IMR-90 (cell line): Measurements from ENCODE around the gene ATP8B4. TPM values are rescaled to one million over a fixed set of nuclear protein-coding genes. Genes with fewer than 3 reads are reported as not detected.

Experiments
- ATAC-seq: fragments of 200-7000 bp; cut with Tn5 transposase; 2 replicates; pipeline ENCODE4 v1.9.1; 2020; ENCODE audit warnings: low read depth, mild to moderate bottlenecking, moderate library complexity
- BruUV-seq: library from RNA; stranded (reverse); fragments of 400-500 nt; replicated peaks from 2 replicates; lab custom pipeline; 2021; lab: Mats Ljungman, UMichigan
- CTCF ChIA-PET: fragments of 300-600 bp; formaldehyde crosslinking; extraction: SDS; loops from one replicate; lab custom pipeline; 2021; ENCODE audit warnings: antibody characterized with exemption; lab: Yijun Ruan, JAX
- POLR2A ChIA-PET: fragments of 300-600 bp; sonication (Branson Sonifier 250); formaldehyde crosslinking; loops from one replicate; lab custom pipeline; 2022; ENCODE audit warnings: antibody characterized with exemption; ENCODE audit not compliant: unreplicated experiment; lab: Charles Lee
- DNase-seq: peaks from one replicate; pipeline ENCODE4 v3.0.0; 2013
- H2AFZ ChIP-seq: replicated peaks from 2 replicates; pipeline ENCODE3; 2013; ENCODE audit warnings: low read length, mild to moderate bottlenecking; ENCODE audit not compliant: poor library complexity
- H2AK5ac ChIP-seq: 2 replicates; pipeline ENCODE4 v1.6.1; 2013; ENCODE audit warnings: low read depth, low read length, inconsistent platforms
- H2AK9ac ChIP-seq: replicated peaks from 2 replicates; pipeline ENCODE3; 2013; ENCODE audit warnings: mild to moderate bottlenecking, low read depth, low read length, moderate library complexity; ENCODE audit not compliant: poor library complexity
- H2BK120ac ChIP-seq: 2 replicates; pipeline ENCODE4 v1.6.1; 2013; ENCODE audit warnings: low read depth, low read length, inconsistent platforms
- H2BK15ac ChIP-seq: 3 replicates; pipeline ENCODE4 v1.6.1; 2013; ENCODE audit warnings: low read depth, low read length, inconsistent platforms
- H2BK20ac ChIP-seq: 2 replicates; pipeline ENCODE4 v1.6.1; 2013; ENCODE audit warnings: low read depth, mild to moderate bottlenecking, inconsistent platforms, low read length, moderate library complexity
- H2BK5ac ChIP-seq: 2 replicates; pipeline ENCODE4 v1.6.1; 2013; ENCODE audit warnings: mild to moderate bottlenecking, low read depth, low read length, inconsistent platforms; ENCODE audit not compliant: poor library complexity, severe bottlenecking
- H3K14ac ChIP-seq: replicated peaks from 2 replicates; pipeline ENCODE4 v1.6.1; 2013; ENCODE audit warnings: low read depth, low read length, inconsistent platforms
- H3K18ac ChIP-seq: 2 replicates; pipeline ENCODE4 v1.6.1; 2013; ENCODE audit warnings: low read depth, low read length, control low read depth
- H3K23ac ChIP-seq: 2 replicates; pipeline ENCODE4 v1.6.1; 2013; ENCODE audit warnings: low read depth, low read length, inconsistent platforms
- H3K27ac ChIP-seq: 2 replicates; pipeline ENCODE4 v1.5.1; 2013; ENCODE audit warnings: mild to moderate bottlenecking, control low read depth, low read length; ENCODE audit not compliant: insufficient read depth
- H3K27me3 ChIP-seq: 2 replicates; pipeline ENCODE4 v1.6.1; 2013; ENCODE audit warnings: low read length; ENCODE audit not compliant: control insufficient read depth, insufficient read depth
- H3K36me3 ChIP-seq: 2 replicates; pipeline ENCODE4 v1.6.1; 2013; ENCODE audit warnings: low read length, mixed read lengths; ENCODE audit not compliant: control insufficient read depth, insufficient read depth
- H3K4ac ChIP-seq: 2 replicates; pipeline ENCODE4 v1.6.1; 2013; ENCODE audit warnings: low read depth, low read length, inconsistent platforms
- H3K4me1 ChIP-seq: 2 replicates; pipeline ENCODE4 v1.6.1; 2013; ENCODE audit warnings: low read length, mixed read lengths; ENCODE audit not compliant: control insufficient read depth, insufficient read depth
- H3K4me2 ChIP-seq: 2 replicates; pipeline ENCODE4 v1.6.1; 2013; ENCODE audit warnings: low read depth, mild to moderate bottlenecking, control low read depth, low read length, moderate library complexity
- H3K4me3 ChIP-seq: 2 replicates; pipeline ENCODE4 v1.5.1; 2013; ENCODE audit warnings: low read depth, mild to moderate bottlenecking, control low read depth, low read length, moderate library complexity; ENCODE audit not compliant: insufficient read depth
- H3K56ac ChIP-seq: 2 replicates; pipeline ENCODE4 v1.6.1; 2013; ENCODE audit warnings: low read length, inconsistent platforms; ENCODE audit not compliant: insufficient read depth; ENCODE audit errors: extremely low read depth
- H3K79me1 ChIP-seq, 2 experiments: 2 replicates each; pipeline ENCODE4 v1.6.1; 2013; ENCODE audit warnings: low read length in 2 of 2, inconsistent platforms in 1 of 2, low read depth in 1 of 2
- H3K9ac ChIP-seq: 2 replicates; pipeline ENCODE4 v1.6.1; 2013; ENCODE audit warnings: low read depth, low read length, control low read depth
- H3K9me1 ChIP-seq: 2 replicates; pipeline ENCODE4 v1.6.1; 2013; ENCODE audit warnings: low read length, inconsistent platforms; ENCODE audit not compliant: insufficient read depth
- H3K9me3 ChIP-seq: 2 replicates; pipeline ENCODE4 v1.6.1; 2013; ENCODE audit warnings: low read length; ENCODE audit not compliant: control insufficient read depth, insufficient read depth
- H4K20me1 ChIP-seq: 2 replicates; pipeline ENCODE4 v1.6.1; 2013; ENCODE audit warnings: low read length, inconsistent platforms; ENCODE audit not compliant: insufficient read depth
- H4K5ac ChIP-seq: 2 replicates; pipeline ENCODE4 v1.6.1; 2013; ENCODE audit warnings: mild to moderate bottlenecking, low read depth, low read length, control low read depth
- H4K8ac ChIP-seq, 2 experiments: 2 replicates each; pipeline ENCODE4 v1.6.1; 2013; ENCODE audit warnings: low read depth in 2 of 2, low read length in 2 of 2, control low read depth in 1 of 2, inconsistent platforms in 1 of 2
- H4K91ac ChIP-seq: 2 replicates; pipeline ENCODE4 v1.6.1; 2013; ENCODE audit warnings: low read depth, low read length, inconsistent platforms; ENCODE audit not compliant: insufficient read depth
- ELK1 ChIP-seq: fragments of 150-350 bp; IDR thresholded peaks from 2 replicates; pipeline ENCODE4 v1.6.1; 2016; ENCODE audit warnings: low read depth, mild to moderate bottlenecking, low read length, moderate library complexity, borderline replicate concordance
- FOS ChIP-seq: fragments of 150-350 bp; IDR thresholded peaks from 2 replicates; pipeline ENCODE4 v1.6.1; 2016; ENCODE audit warnings: low read depth, low read length
- MAFK ChIP-seq: IDR thresholded peaks from 2 replicates; pipeline ENCODE4 v1.6.1; 2012; ENCODE audit warnings: low read depth, low read length, improper control_type of control experiment
- WGBS, 2 experiments: methylation state at CpG; one replicate each; pipeline versions ENCODE4 v1.1.5 to v1.1.7; 2013; ENCODE audit warnings: missing lambda C conversion rate in 2 of 2; ENCODE audit not compliant: insufficient read length in 1 of 2; ENCODE audit errors: extremely low coverage in 2 of 2; 5-methylcytosine and 5-hydroxymethylcytosine counted together
- dilution Hi-C: fragments of 300-500 bp; cut with HindIII; formaldehyde crosslinking; loops from one replicate; pipeline ENCODE4 v1.14.3; 2018; ENCODE audit warnings: low sequenced_read_pairs; ENCODE audit not compliant: unreplicated experiment
- in situ Hi-C: fragments of 300-500 bp; cut with MboI; formaldehyde crosslinking; loops from 3 replicates; pipeline ENCODE4 v1.14.3; 2019; ENCODE audit warnings: low sequenced_read_pairs, inconsistent platforms, mixed read lengths
- intact Hi-C: fragments of 100-400 bp; cut with micrococcal nuclease; formaldehyde crosslinking; loops from 2 replicates; pipeline ENCODE4 v1.10.0; 2022
- polyA plus RNA-seq, 3 experiments: library from polyadenylated mRNA; depleted of rRNA; stranded (reverse); fragments of >200 nt; gene quantifications; 2 replicates each; pipeline ENCODE4 v1.2.3, GENCODE V29; 2012; ENCODE audit warnings: low replicate concordance in 1 of 3
- total RNA-seq: library from RNA; depleted of rRNA; stranded (reverse); fragments of >200 nt; gene quantifications from 2 replicates; pipeline ENCODE4 v1.2.3, GENCODE V29; 2012

ATP8B4 gene
- total and polyA plus RNA-seq, 2 of the 4 experiments (the other 2 are of a cell fraction): 0.12 to 0.54 TPM

- H2AK9ac ChIP-seq: no peak overlapping the region
- no peaks in the 10 kb centered on the region for H3K79me1 ChIP-seq
- DNase-seq: no peak
- H3K36me3 ChIP-seq: no peaks in the 10 kb centered on the region
- 0 out of 2 replicates have a peak, but pooled peaks cover 3% of the 10 kb centered on the region for H3K9me1 ChIP-seq
- CTCF ChIA-PET: interaction anchor here (0.6 kb wide), 1 partner anchor 11 kb away, joined by 3 read pairs; no protein-coding TSS in a partner anchor
- no peak overlapping the region for H2AK5ac ChIP-seq
- no peak overlapping the region for H3K27ac ChIP-seq
- TF ChIP-seq MAFK: no peak
- no peak for TF ChIP-seq ELK1
- no peak for TF ChIP-seq FOS
- H3K9ac ChIP-seq: no peak overlapping the region
- no peaks in the 10 kb centered on the region for H3K27me3 ChIP-seq
- intact Hi-C loops (no loop called here), in situ Hi-C loops (no loop called here), dilution Hi-C loops (no loop called here)
- peak overlapping the region in 1 of 2 experiments; percentile 57; a peak in 3 of 4 replicates for H4K8ac ChIP-seq
- no peaks in the 10 kb centered on the region for H3K9me3 ChIP-seq
- peak overlapping the region; percentile 89 for H3K14ac ChIP-seq
- POLR2A ChIA-PET: no interaction called here
- BruUV-seq: no TSS peak
- H2BK15ac ChIP-seq: peak overlapping the region; percentile 56; the same call in 1 of the 3 replicates
- no peak overlapping the region for H2BK5ac ChIP-seq
- ATAC-seq: no peak
- H4K5ac ChIP-seq: no peak overlapping the region
- H4K20me1 ChIP-seq: no peaks in the 10 kb centered on the region
- H3K56ac ChIP-seq: no peak overlapping the region
- H2BK120ac ChIP-seq: no peak overlapping the region
- no peaks in the 10 kb centered on the region for H3K4me1 ChIP-seq
- no peak overlapping the region for H3K4me2 ChIP-seq
- H2AFZ ChIP-seq: no peak overlapping the region
- no peak overlapping the region for H3K18ac ChIP-seq
- H3K4ac ChIP-seq: no peak overlapping the region
- H4K91ac ChIP-seq: no peak overlapping the region
- 0 out of 2 replicates have a peak overlapping the region, but pooled peaks have one; percentile 25 for H2BK20ac ChIP-seq
- no peak overlapping the region for H3K23ac ChIP-seq
- 85% methylated on average over 2 of the region's 4 CpGs; no CpG with 5 or more reads in 1 of the 2 experiments for WGBS, 2 experiments
- H3K4me3 ChIP-seq: no peak overlapping the region
Measured at GRCh38 chr15:50066666-50067065, 52.4 kb downstream of the ATP8B4 start.
